ENCODE data around the gene BCO2.

BCO2 gene

DNA sequence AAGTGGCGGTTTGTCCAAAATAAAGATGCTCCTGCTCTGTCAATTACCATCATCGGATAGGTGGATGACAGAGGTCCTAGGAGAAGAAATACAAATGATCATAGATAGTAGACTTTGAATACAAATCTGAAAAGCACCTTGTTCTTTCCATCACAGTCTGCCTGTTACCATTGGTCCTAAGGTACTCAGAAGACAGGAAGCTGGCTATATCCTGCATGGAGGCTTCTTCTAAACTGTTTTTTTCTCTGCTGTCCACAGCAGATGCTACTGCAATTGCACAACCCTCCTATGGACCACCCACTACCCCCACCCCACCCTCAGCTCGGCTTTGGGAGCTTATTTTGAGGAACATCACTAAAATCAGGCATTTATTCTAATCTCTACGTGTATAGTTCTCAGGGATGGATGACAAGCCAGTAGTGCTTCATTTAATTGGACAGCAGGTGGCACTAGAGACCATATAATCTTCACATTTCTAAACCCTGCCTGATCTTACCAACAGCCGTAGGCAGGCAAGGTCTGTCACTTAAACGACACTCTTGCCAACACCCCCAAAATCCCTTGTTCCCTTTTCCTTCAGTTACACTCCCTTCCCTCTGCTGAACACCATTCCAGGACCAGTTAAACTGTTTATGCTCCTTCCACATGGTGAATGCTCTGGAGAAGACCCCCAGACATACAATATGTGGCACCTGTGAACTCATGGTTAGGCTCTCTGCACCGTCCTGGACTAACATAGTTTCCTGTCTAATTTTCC lies 44.3 kb downstream of the BCO2 start:
- Histone ChIP-seq H3K27ac (ENCODE audit: low read depth, low read length) (no peak overlapping the region), H3K9ac (ENCODE audit: low read length) (no peak overlapping the region), H3K9me3 (ENCODE audit: control insufficient read depth, insufficient read depth, low read depth, low read length) (no peaks in the 10 kb centered on the region; the same call in 1 of the 2 replicates), H3K4me3 (ENCODE audit: low read depth, low read length) (no peak overlapping the region), H3K4me1 (ENCODE audit: control insufficient read depth, insufficient read depth, low read length) (no peaks in the 10 kb centered on the region), H3K36me3 (ENCODE audit: control insufficient read depth, insufficient read depth, low read length) (no peaks in the 10 kb centered on the region), H3K27me3 (ENCODE audit: control insufficient read depth, insufficient read depth, low read length) (peaks cover 10% of the 10 kb centered on the region; the same call in 1 of the 2 replicates)

GRCh38 chr11:112221274-112221835 lies 46.0 kb downstream of the BCO2 start:
- peaks cover 10% of the 10 kb centered on the region; the same call in 1 of the 2 replicates for H3K27me3 ChIP-seq (ENCODE audit: control insufficient read depth, insufficient read depth, low read length)
- no peak overlapping the region for H3K4me3 ChIP-seq (ENCODE audit: low read depth, low read length)
- H3K36me3 ChIP-seq (ENCODE audit: control insufficient read depth, insufficient read depth, low read length), result no peaks in the 10 kb centered on the region
- H3K9me3 ChIP-seq (ENCODE audit: control insufficient read depth, insufficient read depth, low read depth, low read length), result no peaks in the 10 kb centered on the region; the same call in 1 of the 2 replicates
- H3K9ac ChIP-seq (ENCODE audit: low read length), result no peak overlapping the region
- H3K4me1 ChIP-seq (ENCODE audit: control insufficient read depth, insufficient read depth, low read length), result no peaks in the 10 kb centered on the region
- no peak overlapping the region for H3K27ac ChIP-seq (ENCODE audit: low read depth, low read length)

- Histone ChIP-seq H3K36me3 (ENCODE audit: control insufficient read depth, insufficient read depth, low read length) (no peaks in the 10 kb centered on the region), H3K9me3 (ENCODE audit: control insufficient read depth, insufficient read depth, low read depth, low read length) (no peaks in the 10 kb centered on the region; the same call in 1 of the 2 replicates), H3K4me1 (ENCODE audit: control insufficient read depth, insufficient read depth, low read length) (no peaks in the 10 kb centered on the region), H3K9ac (ENCODE audit: low read length) (no peak overlapping the region), H3K27me3 (ENCODE audit: control insufficient read depth, insufficient read depth, low read length) (peaks cover 10% of the 10 kb centered on the region; the same call in 1 of the 2 replicates), H3K4me3 (ENCODE audit: low read depth, low read length) (no peak overlapping the region), H3K27ac (ENCODE audit: low read depth, low read length) (no peak overlapping the region)
Measured at GRCh38 chr11:112222303-112222702, 47.0 kb downstream of the BCO2 start.

DNA sequence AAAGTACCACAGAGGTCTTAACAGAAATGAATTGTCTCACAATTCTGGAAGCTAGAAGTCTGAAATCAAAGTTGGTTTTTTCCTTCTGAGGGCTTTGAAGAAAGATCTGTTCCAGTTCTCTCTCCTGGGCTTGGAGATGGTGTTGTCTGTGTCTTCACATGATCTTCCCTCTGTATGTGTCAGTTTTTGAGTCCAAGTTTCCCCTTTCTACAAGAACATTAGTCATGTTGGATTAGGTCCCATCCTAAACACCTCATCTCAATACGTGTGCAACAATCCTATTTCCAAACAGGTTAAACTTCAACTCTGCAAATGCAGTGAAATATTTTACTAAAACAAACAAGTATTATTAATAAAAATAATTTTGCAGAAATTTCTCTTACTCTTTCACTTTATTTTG lies 47.8 kb downstream of the BCO2 start:
- H3K36me3 ChIP-seq (ENCODE audit: control insufficient read depth, insufficient read depth, low read length), result no peaks in the 10 kb centered on the region
- H3K4me1 ChIP-seq (ENCODE audit: control insufficient read depth, insufficient read depth, low read length), result 0 out of 2 replicates have a peak, but pooled peaks cover 3% of the 10 kb centered on the region
- no peak overlapping the region for H3K9ac ChIP-seq (ENCODE audit: low read length)
- peaks cover 10% of the 10 kb centered on the region; the same call in 1 of the 2 replicates for H3K27me3 ChIP-seq (ENCODE audit: control insufficient read depth, insufficient read depth, low read length)
- H3K9me3 ChIP-seq (ENCODE audit: control insufficient read depth, insufficient read depth, low read depth, low read length), result no peaks in the 10 kb centered on the region; the same call in 1 of the 2 replicates
- H3K27ac ChIP-seq (ENCODE audit: low read depth, low read length), result no peak overlapping the region
- H3K4me3 ChIP-seq (ENCODE audit: low read depth, low read length), result no peak overlapping the region

DNA sequence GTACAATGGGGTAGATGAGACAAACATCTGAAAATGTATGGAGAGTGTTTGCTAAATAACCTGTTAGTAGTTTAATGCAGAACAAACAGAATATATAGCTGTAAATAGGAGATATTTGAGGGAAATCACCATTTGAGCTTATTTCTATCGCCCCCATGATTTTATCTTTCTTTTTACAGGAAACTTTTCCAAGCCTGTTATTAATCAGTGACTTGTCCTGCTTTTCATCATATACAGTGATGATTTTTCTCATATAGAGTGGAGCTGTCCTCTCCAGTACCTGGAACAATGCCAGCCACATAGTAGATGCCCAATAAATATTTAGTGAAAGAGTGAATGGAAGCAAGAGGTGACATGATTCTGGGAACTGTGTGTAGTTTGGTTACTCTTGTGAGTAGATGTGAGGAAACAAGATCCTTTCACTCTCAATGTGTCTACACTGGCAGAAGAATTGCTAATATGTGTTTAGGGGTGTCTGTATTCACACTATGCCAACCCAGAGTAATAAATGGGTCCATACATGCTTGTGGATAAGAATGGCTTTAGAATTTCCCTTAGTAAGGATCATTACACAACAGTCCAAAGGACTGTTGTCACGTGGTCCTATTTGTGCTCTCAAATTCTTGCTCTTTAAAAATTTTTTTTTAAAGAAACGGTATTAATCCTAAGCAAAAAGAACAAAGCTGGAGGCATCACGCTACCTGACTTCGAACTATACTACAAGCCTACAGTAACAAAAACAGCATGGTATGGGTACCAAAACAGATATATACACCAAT lies 48.6 kb downstream of the BCO2 start:
- Histone ChIP-seq H3K9me3 (ENCODE audit: control insufficient read depth, insufficient read depth, low read depth, low read length) (no peaks in the 10 kb centered on the region), H3K9ac (ENCODE audit: low read length) (no peak overlapping the region), H3K4me1 (ENCODE audit: control insufficient read depth, insufficient read depth, low read length) (0 out of 2 replicates have a peak, but pooled peaks cover 3% of the 10 kb centered on the region), H3K4me3 (ENCODE audit: low read depth, low read length) (no peak overlapping the region), H3K27ac (ENCODE audit: low read depth, low read length) (no peak overlapping the region), H3K27me3 (ENCODE audit: control insufficient read depth, insufficient read depth, low read length) (peaks cover 10% of the 10 kb centered on the region; the same call in 1 of the 2 replicates), H3K36me3 (ENCODE audit: control insufficient read depth, insufficient read depth, low read length) (peaks cover 7% of the 10 kb centered on the region; the same call in 1 of the 2 replicates)

GRCh38 chr11:112225753-112226061 lies 50.4 kb downstream of the BCO2 start:
- Histone ChIP-seq H3K27ac (ENCODE audit: low read depth, low read length) (peak overlapping the region; percentile 74; the same call in 1 of the 2 replicates), H3K36me3 (ENCODE audit: control insufficient read depth, insufficient read depth, low read length) (peaks cover 23% of the 10 kb centered on the region), H3K27me3 (ENCODE audit: control insufficient read depth, insufficient read depth, low read length) (peaks cover 10% of the 10 kb centered on the region; the same call in 1 of the 2 replicates)

GRCh38 chr11:112226062-112226830 lies 50.9 kb downstream of the BCO2 start, which contains the start of gene PTS:
Gene PTS (plus strand): TSS chr11:112226428. CDS start chr11:112226444, 16 bp downstream.
- Histone ChIP-seq H3K36me3 (ENCODE audit: control insufficient read depth, insufficient read depth, low read length) (peaks cover 28% of the 10 kb centered on the region), H3K4me1 (ENCODE audit: control insufficient read depth, insufficient read depth, low read length) (0 out of 2 replicates have a peak, but pooled peaks cover 3% of the 10 kb centered on the region), H3K9ac (ENCODE audit: low read length) (peak within 1 kb of the TSS; percentile 92), H3K27me3 (ENCODE audit: control insufficient read depth, insufficient read depth, low read length) (peaks cover 10% of the 10 kb centered on the region; the same call in 1 of the 2 replicates), H3K9me3 (ENCODE audit: control insufficient read depth, insufficient read depth, low read depth, low read length) (no peaks in the 10 kb centered on the region), H3K27ac (ENCODE audit: low read depth, low read length) (peak within 1 kb of the TSS; percentile 74; the same call in 1 of the 2 replicates), H3K4me3 (ENCODE audit: low read depth, low read length) (peak within 1 kb of the TSS; percentile 97)

More at GRCh38 chr11:112225753-112226061, 50.4 kb downstream of the BCO2 start:
- 0 out of 2 replicates have a peak, but pooled peaks cover 3% of the 10 kb centered on the region for H3K4me1 ChIP-seq (ENCODE audit: control insufficient read depth, insufficient read depth, low read length)
- H3K9ac ChIP-seq (ENCODE audit: low read length), result peak overlapping the region; percentile 92
- H3K4me3 ChIP-seq (ENCODE audit: low read depth, low read length), result peak overlapping the region; percentile 97
- no peaks in the 10 kb centered on the region for H3K9me3 ChIP-seq (ENCODE audit: control insufficient read depth, insufficient read depth, low read depth, low read length)

DNA sequence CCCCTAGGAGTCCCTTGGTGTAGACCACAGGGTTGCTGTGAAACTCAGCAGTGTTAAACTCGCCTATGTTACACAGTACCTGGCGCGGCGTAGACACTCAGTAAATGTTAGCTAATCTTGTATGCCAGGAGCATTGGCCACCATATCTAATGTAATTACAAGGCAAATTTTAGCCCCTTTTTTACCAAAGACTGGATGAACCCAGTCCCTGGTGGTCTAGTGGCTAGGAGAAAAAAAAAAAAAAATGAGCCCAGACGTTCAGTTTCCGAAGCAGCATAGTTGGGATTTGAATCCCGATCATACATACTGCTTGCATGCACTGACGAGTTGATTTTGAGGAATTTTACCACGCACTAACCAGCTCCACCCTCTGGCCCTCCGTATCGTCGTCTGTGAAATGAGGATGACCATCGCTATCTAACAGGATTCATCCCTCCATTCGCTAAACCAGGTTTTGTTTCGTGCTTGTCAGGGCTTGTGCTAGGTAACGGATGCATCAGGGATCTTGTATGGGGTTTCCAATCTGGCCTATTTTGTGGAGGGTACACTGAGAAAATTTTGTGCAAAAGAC lies 51.6 kb downstream of the BCO2 start:
- Histone ChIP-seq H3K9ac (ENCODE audit: low read length) (peak overlapping the region; percentile 92), H3K4me1 (ENCODE audit: control insufficient read depth, insufficient read depth, low read length) (0 out of 2 replicates have a peak, but pooled peaks cover 3% of the 10 kb centered on the region), H3K27me3 (ENCODE audit: control insufficient read depth, insufficient read depth, low read length) (peaks cover 10% of the 10 kb centered on the region; the same call in 1 of the 2 replicates), H3K27ac (ENCODE audit: low read depth, low read length) (peak overlapping the region; percentile 74; the same call in 1 of the 2 replicates), H3K9me3 (ENCODE audit: control insufficient read depth, insufficient read depth, low read depth, low read length) (no peaks in the 10 kb centered on the region), H3K36me3 (ENCODE audit: control insufficient read depth, insufficient read depth, low read length) (peaks cover 32% of the 10 kb centered on the region), H3K4me3 (ENCODE audit: low read depth, low read length) (peak overlapping the region; percentile 97)

- Histone ChIP-seq H3K4me1 (ENCODE audit: control insufficient read depth, insufficient read depth, low read length) (0 out of 2 replicates have a peak, but pooled peaks cover 3% of the 10 kb centered on the region), H3K27ac (ENCODE audit: low read depth, low read length) (no peak overlapping the region), H3K4me3 (ENCODE audit: low read depth, low read length) (peak overlapping the region; percentile 97), H3K9ac (ENCODE audit: low read length) (no peak overlapping the region), H3K36me3 (ENCODE audit: control insufficient read depth, insufficient read depth, low read length) (peaks cover 33% of the 10 kb centered on the region), H3K27me3 (ENCODE audit: control insufficient read depth, insufficient read depth, low read length) (peaks cover 10% of the 10 kb centered on the region; the same call in 1 of the 2 replicates), H3K9me3 (ENCODE audit: control insufficient read depth, insufficient read depth, low read depth, low read length) (no peaks in the 10 kb centered on the region)
Measured at GRCh38 chr11:112227471-112227870, 52.2 kb downstream of the BCO2 start.

DNA sequence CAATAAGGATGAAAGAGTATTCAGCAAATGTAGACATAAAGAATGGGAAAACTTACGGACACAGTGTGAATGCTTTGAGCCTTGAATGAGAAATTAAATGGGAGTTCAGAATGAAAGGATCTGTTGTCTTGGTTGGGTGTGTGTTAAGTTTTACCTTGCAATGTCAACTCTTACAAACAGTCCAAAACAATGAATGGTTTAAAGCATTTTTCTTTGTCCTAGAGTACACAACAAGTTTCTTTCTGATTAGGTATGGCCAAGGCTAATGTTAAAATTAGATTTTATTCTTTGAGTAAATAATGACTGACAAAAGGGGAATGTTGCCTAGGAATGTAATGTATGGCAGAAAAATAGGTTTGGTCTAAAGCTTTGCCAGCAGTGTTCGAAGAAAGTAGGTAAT lies 53.4 kb downstream of the BCO2 start:
- Histone ChIP-seq H3K4me1 (ENCODE audit: control insufficient read depth, insufficient read depth, low read length) (0 out of 2 replicates have a peak, but pooled peaks cover 3% of the 10 kb centered on the region), H3K4me3 (ENCODE audit: low read depth, low read length) (no peak overlapping the region), H3K9ac (ENCODE audit: low read length) (no peak overlapping the region), H3K27me3 (ENCODE audit: control insufficient read depth, insufficient read depth, low read length) (peaks cover 4% of the 10 kb centered on the region; the same call in 1 of the 2 replicates), H3K36me3 (ENCODE audit: control insufficient read depth, insufficient read depth, low read length) (peaks cover 39% of the 10 kb centered on the region), H3K27ac (ENCODE audit: low read depth, low read length) (no peak overlapping the region), H3K9me3 (ENCODE audit: control insufficient read depth, insufficient read depth, low read depth, low read length) (no peaks in the 10 kb centered on the region)

Measured in HUES6 (cell line).